Hepatic stellate cell (primary cell): ENCODE results near the gene GNAT2.
A peak's percentile ranks its signal among the peaks of the same experiment; 100 is the strongest.

Source experiments
- DNase-seq: peaks from one replicate; pipeline ENCODE4 v3.0.0; 2011; ENCODE audit warnings: low spot score

The GNAT2 gene

DNA sequence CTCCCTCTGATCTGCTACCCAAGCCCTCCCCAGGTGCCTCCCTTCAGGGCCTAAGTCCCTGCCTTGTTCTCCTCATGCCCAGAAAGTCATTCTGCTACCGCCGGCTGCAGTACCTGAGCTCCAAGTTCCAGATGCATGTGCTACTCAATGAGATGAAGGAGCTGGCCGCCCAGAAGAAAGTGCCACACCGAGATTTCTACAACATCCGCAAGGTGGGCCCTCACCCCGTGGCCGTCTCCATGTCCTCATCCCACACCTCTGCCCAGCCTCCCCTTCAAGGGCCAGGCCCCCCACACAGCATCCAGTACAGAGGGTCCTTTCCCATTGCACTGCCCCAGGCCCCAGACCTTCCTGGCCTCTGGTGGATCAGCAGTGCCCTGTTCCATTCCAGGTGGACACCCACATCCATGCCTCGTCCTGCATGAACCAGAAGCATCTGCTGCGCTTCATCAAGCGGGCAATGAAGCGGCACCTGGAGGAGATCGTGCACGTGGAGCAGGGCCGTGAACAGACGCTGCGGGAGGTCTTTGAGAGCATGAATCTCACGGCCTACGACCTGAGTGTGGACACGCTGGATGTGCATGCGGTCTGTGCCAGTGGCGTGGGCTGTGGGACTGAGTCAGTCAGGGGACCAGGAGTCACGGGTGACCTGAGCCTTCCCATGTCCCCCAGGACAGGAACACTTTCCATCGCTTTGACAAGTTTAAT, 8.4 kb upstream of the GNAT2 start:
- DNase-seq, result no peak

GRCh38 chr1:109626682-109627408, 7.4 kb upstream of the GNAT2 start:
- DNase-seq, result no peak

DNA sequence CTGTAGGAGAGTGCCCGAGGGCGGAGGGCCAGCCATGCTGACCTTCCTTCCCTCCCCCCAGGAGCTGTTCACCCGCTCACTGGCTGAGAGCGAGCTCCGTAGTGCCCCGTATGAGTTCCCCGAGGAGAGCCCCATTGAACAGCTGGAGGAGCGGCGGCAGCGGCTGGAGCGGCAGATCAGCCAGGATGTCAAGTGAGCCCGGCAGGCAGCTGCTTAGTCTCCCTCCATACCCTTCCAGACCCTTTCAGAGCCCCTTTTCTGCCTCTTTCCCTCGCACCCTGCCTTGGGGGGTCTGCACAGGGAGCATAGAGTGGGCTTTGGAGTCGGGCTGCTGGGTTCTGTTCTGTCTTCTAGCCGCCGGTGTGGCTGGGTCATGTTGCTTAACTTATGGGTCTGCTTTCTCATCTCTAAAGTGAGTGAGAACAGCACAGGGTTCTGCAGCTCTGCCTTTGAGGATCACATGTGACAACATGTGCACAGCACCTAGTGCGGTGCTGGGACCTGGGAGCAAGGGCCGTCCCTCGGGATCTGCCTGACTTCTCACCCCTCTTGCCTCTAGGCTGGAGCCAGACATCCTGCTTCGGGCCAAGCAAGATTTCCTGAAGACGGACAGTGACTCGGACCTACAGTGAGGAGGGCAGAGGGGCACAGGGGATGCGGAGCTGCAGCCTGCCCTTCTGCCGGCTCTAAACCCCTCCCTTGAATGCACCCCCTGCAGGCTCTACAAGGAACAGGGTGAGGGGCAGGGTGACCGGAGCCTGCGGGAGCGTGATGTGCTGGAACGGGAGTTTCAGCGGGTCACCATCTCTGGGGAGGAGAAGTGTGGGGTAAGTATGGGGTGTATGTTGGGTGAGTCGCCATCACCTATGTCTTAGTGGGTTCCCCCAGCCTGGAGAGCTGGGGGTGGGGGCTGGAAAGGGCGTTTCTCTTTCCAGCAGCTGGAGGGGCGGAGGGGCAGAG, 6.5 kb upstream of the GNAT2 start:
- no peak for DNase-seq

DNA sequence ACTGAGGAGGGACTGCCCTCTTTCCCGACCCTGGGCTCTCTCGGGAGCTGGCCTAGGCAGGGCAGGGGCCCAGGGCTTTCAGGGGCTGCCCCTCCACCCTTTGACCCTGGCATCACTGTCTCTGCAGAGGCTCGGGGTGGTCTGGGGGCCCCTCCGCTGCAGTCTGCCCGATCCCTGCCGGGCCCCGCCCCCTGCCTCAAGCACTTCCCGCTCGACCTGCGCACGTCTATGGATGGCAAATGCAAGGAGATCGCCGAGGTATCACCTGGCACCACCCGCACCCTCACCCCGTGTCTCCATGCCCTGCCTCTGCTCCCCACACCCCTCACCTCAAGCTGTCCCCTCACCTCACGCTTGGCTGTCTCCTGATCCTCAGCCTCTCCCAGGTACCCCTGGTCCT, 5.8 kb upstream of the GNAT2 start:
- DNase-seq, result no peak

GRCh38 chr1:109624201-109625010, 5.0 kb upstream of the GNAT2 start:
- DNase-seq, result no peak

DNA sequence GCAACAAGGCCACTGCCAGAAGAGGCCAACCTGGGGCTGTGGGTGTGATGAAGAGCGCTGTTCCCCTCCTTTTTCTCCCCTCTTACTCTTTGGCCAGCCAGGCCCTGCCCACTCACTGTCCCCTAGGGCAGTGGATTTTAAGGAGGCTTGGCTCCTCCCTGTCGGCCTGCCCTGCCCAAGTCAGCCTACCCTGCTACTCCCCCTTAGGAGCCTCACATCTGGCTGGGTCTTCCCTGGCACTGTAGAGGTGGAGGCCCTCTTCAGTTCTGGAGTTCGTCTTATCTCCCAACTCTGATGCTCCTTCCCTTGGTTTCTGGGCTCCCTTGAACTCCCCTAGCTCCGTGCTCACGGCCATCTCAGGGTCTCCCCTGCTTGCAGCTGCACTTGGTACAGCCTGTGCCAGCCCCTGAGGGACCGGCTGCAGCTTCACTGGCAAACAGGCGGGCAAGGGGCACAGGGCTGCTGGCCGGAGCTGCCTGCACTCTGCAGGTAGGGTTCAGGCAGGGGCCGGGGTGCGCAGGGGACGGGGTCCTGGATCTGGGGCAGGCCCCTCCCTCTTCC, 4.3 kb upstream of the GNAT2 start:
- no peak for DNase-seq

- DNase-seq, result no peak
Measured at GRCh38 chr1:109622895-109623294, 3.5 kb upstream of the GNAT2 start.

GRCh38 chr1:109622137-109622892, 2.9 kb upstream of the GNAT2 start:
- DNase-seq, result no peak

GRCh38 chr1:109621379-109622136, 2.1 kb upstream of the GNAT2 start:
- peak; percentile 60 for DNase-seq

GRCh38 chr1:109620841-109621286, 1.4 kb upstream of the GNAT2 start:
- peak; percentile 99 for DNase-seq

- peak; percentile 86 for DNase-seq
Measured at GRCh38 chr1:109620401-109620791, 980 bp upstream of the GNAT2 start.

GRCh38 chr1:109618661-109619575, 498 bp downstream of the GNAT2 start:
- DNase-seq, result no peak

DNA sequence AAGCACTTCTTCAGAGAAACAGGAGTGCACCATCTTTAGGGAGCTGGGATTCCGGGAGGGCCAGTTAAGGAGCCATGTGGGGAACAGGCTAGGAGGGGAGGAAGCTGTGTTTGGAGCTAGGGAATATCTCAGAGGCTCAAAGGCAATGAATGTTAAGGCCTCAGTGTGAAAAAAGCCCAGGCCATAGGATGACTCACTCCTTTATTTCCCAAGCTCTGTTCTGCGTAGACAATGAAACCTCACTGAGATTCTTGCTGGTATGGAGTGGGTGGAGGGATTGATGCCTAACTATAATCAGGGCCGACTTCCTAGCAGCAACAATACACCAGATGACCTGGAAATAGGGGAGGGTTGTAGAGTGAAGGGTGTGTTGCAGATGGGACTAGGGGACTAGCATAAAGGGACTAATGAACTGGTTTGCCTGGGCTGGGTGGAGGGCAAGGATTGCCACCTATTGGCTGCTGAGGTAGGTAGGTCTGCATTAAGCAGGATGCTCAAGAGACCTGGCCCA, 2.1 kb downstream of the GNAT2 start:
- peak; percentile 78 for DNase-seq

DNA sequence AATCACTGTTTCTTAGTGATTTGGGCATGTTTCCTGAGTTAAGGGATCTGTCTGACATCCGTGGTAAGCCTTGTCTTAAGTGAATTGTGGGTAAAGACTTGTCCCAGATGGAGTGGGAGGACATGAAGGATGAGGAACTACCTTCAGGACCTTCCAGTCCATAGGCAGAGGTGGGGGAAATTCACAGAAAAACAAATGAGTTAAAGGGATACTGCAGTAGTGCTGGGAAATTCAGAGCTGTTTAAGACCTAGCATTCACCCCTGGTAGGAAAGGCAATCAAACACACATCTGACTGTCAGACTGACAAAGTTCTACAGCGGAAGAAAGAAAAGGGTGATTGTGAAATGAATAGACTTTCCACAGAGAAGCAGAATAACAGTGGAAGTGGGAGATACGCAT, 3.0 kb downstream of the GNAT2 start:
- DNase-seq, result no peak

DNA sequence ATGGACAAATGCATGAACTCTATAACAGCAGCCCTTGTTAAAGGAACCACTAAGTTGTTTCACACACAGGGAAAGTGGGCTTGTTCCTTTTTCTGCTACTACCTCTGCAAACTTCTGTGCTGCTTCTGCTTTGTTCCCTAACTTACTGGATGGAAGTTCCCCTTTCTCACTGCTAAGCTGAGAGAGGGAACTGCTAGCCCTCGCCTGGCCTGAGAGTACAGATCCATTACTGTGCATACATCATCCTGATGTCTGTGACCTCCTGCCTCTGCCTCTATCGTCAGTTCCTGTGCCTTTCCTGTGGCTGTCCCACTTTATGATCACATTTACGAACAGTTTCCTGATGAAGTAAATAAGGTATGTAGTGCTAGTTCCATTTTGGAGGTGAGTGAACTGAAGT, 3.5 kb downstream of the GNAT2 start:
- no peak for DNase-seq

DNA sequence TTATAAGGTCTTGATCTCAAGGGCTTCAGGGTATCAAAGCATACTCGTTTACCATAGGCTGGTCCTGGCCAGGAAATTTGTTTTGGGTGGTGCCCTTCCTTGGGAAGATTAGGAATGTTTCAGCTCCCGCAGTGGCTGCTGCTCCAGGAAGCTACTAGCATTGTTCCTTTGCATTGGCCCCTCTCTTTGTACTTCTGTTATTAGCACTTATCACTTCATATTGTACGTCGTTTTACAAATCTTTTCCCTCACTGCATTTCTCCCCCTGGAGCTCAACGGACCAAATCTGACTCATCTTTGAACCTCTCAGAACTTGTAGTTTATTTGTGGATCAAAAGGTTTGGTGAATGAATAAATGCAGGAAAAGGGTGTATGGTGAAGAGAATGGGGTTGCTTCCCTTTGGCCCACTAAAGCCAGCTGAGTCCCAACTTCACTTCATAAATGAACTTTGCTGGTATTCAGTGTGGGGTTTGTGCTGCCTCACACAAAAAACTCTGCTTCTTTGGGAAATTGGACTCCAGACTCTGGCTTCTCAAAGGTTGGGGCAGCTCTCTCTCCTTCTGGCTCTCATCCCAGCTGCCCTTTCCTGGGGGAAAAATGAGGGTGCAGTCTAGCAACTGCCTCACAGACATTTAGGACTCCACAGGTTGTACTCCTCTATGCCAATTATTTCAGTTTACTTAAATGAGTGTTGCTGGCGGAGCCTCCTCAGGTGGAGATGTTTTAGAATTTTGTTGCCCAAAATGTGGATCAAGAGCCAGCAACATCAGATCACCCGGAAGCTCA, 5.9 kb downstream of the GNAT2 start:
- DNase-seq, result no peak

DNA sequence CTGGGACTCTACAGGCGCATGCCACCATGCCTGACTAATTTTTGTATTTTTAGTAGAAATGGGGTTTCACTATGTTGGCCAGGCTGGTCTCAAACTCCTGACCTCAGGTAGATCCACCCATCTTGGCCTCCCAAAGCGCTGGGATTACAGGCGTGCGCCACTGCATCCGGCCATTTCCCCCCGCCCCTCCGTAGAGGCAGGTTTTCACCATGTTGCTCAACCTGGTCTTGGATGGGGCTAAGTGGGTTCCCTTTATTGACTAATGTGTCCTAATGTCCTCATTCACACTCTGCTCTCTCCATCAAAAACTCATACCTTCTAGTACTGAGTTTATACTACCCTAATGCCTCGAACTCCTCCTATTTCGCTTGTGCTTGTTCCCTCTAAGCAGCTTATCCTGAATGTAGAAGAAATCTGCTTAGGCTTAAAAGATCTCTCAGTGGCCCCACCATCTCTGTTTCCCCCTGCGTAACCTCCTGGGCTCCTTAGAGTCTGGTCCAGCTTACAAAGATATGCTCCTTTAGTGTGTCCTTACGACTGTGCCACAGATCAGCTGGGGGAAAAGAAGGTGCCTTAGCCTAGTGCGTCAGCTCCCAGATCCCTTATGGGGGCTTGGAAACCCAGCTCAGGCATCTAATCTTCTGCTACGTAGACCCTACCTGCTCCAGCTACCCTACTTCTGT, 8.0 kb downstream of the GNAT2 start:
- DNase-seq, result no peak
